ENCODE data around the gene DTNB.
"Not testable (repeated sequence)": the region's sequence is repeated elsewhere in the genome, so short reads cannot be mapped to it uniquely, and the experiment has no call there.

The DTNB gene

GRCh38 chr2:25447018-25447417 is 226.4 kb downstream of the DTNB start:
- DNase-seq: no peak

- no peak for DNase-seq
Measured at GRCh38 chr2:25446122-25446521, 227.3 kb downstream of the DTNB start.

GRCh38 chr2:25445464-25445863 is 227.9 kb downstream of the DTNB start:
- no peak for DNase-seq

DNA sequence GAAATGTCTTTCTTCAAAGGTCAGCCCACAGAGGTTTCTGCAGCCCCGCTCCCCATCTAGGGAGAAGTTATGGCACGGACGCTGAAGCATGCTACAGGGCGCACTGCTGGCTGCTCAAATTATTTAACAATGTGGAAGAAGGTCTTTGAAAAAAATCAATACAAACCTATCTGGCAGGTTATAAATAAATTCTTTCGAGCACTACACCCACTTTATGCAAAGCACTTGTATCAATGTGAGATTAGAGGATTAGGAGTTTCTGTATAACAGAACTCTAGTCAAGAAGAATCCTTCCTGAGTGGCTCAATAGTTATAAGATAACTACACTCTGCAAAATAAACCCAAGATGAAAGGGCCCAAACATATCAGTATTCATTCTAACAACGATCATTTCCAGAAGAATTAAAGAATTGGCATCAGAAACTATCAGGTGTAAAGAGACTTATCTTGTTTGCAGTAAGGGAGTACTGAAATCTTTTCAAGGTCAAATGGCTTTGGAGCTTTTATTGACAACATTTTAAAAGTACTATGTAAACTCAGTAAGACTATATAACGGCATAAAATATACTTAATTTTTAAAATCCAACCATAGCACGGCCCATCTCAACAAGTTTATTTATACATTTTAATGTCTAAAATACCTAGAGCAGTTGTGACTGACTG is 228.6 kb downstream of the DTNB start:
- no peak for DNase-seq

DNA sequence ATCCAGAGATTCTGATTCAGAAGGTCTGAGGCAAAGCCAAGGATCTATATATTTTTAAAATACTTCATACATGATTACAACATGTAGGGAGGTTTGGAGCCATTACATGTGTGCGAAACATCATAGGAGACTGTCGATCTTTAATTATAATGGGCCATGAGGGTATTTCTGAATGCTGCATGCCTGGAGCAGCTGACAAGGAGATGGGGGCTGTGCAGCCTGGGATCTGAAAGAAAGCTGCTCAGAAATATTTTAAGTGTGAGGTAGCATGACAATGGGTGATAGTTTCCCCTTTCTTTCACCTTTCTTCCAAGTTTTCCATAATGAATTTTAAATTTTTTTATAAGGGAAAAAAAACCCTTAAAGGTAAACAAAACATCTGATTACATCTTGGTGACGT is 229.6 kb downstream of the DTNB start:
- no peak for DNase-seq

DNA sequence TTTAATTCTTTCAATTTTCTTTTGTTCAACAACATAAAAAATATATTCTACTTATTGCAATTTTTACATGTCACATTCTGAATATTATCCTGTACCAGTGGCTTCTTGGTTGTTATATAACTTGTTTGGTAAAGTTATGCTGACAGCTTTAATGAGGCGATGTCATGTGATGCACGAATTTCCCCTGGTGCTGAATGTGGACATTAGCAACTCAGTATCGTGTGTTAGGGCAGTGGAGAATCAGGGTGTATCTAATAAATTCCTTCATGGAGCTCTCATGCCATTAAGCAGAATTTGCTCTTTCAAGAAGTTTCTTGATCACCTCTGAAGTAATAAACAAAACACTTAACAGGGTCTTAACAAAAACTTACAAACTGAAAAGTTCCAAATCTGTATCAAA is 232.0 kb downstream of the DTNB start:
- no peak for DNase-seq

DNA sequence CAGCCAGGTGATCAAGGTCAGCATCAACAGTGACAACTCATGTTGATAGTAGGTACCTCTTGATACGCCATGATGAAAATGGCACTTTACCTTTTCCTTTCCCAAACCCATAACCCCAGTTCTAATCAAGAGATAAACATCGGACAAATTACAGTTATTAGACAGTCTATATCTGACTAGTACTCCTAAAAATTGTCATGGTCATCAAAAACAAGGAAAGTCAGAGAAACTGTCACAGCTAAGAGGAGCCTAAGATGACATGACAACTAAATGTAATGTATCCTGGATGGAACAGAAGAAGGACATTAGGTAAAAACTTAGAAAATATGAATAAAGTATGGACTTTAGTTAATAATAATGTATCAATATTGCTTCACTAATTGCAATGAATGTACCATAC is 234.6 kb downstream of the DTNB start:
- DNase-seq: no peak

GRCh38 chr2:25437881-25438662 is 235.3 kb downstream of the DTNB start:
- DNase-seq: no peak

DNA sequence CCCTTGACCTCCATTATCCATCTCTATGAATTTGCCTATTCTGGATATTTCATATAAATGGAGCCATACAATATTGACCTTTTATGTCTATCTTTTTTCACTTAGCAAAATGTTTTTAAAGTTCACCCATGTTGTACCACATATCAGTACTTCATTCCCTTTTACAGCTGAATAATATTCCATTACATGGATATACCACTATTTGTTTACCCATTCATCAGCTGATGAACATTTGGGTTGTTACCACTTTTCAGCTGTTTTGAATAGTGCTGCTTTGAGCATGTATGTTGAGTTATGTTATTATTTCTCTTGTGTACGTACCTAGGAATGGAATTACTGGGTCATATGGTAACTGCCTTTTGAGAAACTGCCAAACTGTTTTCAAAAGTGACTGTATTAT is 238.0 kb downstream of the DTNB start:
- DNase-seq: no peak

DNA sequence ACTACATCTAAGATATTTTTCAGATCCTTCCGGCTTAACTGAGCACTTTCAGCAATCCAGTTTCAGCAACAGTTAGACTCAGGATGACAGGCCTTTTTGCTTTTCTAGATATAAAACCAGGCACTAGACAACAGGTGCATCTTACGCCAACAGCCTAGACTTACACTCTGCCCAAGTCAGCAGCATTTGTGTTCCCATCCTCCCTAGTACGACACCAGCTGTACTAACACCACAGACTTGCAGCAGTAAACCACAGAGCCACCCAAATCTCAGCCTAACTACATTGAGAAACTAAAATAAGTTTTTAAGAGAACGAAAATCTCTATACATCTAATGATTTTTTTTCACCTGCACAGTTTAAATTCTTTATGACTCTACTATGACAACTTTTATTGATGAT is 241.8 kb downstream of the DTNB start:
- DNase-seq: no peak

GRCh38 chr2:25430556-25430955 is 242.8 kb downstream of the DTNB start:
- DNase-seq: no peak

DNA sequence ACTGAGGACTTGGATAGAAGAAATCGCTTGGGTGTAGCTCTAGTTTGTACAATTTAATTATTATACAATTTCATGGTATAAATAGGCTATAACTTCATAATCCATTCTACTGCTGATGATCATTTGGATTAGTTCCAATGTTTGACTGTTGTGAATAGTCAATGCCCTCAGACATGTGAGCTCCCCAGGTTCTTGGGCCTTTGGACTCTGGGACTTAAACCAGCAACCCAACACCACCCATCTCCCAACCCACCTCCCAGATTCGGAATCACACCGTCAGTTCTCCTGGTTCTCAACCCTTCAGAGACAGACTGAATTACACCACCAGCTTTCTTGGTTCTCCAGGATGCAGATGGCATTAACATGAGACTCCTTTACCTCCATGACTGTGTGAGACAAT is 247.1 kb downstream of the DTNB start:
- DNase-seq: no peak

GRCh38 chr2:25424426-25425028 is 248.8 kb downstream of the DTNB start:
- no peak for DNase-seq

- DNase-seq: no peak
Measured at GRCh38 chr2:25421820-25422411, 251.5 kb downstream of the DTNB start.

- DNase-seq: no peak
Measured at GRCh38 chr2:25421289-25421688, 252.1 kb downstream of the DTNB start.

- DNase-seq: no peak
Measured at GRCh38 chr2:25420820-25421237, 252.5 kb downstream of the DTNB start.

GRCh38 chr2:25419678-25420242 is 253.6 kb downstream of the DTNB start:
- no peak for DNase-seq

DNA sequence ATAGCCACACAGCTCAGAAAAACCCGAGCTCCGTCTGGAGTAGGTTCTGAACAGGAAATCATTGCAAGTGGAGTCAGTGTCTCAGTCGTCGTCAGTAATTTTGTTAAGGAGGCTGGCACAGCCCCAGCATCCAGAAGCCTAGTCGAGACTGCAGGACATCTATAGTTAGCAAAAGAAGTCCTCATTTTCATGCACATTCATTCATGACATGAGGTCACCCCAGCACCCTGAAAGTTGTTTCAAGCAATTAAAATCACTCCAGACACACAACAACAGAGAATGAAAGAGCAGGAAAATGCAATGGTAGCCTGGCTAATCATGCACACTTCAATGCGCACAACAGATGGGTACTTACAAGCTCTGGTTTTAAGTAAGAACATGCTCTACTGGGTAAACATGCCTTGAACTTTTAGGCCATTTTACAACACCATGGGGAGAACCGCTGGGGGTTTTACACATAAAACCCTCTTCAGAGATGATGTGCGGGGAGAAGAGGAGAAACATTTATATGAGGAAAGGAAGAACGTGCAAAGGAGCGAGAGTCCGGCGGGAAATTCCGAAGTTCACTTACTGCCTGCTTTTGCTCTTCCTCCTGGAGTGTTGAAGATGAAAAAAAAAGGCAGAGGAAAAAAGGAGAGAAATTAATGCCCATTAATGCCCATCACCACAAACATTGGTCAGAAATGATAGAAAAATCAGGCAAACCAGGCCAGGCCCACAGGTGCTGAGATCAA is 254.3 kb downstream of the DTNB start:
- DNase-seq: no peak

DNA sequence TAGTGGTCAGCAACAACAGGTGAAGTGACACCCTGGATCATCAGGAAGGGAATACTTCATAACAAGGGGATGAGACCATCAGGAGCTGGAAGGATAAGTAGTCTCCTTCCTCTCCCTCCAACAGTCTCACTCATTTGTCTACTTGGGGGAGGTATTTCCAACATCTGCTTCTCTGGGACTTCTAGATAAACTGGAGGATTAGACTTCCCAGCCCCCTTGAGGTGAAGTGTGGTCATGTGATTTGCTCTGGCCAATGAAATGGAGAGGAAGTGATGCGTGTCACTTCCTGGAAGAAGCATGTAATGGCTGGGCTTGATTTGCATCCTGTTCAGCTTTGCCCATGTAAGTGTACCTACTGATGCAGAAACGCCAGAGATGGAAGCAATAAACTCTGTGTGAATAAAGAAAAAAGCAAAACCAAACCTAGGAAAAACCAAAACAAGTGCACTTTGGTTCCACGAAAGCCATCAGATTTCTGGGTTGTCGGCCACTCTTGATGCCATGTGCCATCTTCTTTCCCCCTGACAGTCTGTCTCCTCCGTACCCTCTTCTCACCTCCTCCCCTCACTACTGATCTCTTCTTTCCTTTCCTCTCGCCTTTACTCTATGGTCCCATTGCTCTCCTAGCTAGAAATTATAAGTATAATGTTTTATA is 255.5 kb downstream of the DTNB start:
- DNase-seq: no peak

DNA sequence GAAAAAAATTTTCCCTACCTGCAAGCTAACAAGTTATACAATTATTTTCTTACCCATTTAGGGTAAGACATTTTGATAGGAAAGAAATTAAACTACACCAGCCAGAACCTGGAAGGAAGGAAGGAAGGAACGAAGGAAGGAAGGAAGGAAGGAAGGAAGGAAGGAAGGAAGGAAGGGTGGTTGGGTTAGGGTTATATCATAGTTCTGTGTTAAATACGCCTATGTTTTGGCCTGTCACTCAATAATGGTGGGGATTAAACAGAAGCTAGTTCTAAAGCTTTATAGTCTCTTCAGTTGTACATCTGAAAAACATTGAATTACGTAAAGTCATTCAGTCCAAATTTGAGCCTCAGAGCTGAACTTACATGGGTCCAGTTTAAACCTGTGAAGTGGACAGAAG is 256.7 kb downstream of the DTNB start:
- DNase-seq: no peak

GRCh38 chr2:25414781-25415180 is 258.6 kb downstream of the DTNB start:
- DNase-seq: no peak

GRCh38 chr2:25413409-25413808 is 260.0 kb downstream of the DTNB start:
- not testable (repeated sequence) for DNase-seq
